Mucosa of descending colon (tissue), 3 donors: ENCODE results near the gene KRT86. TPM values are rescaled to one million over a fixed set of nuclear protein-coding genes. Genes with fewer than 3 reads are reported as not detected.
A peak's percentile ranks its signal among the peaks of the same experiment; 100 is the strongest.
"Not testable (repeated sequence)": the region's sequence is repeated elsewhere in the genome, so short reads cannot be mapped to it uniquely, and the experiment has no call there.

ENCODE experiments used
- ATAC-seq: fragments of 200-7000 bp; cut with Tn5 transposase; one replicate; pipeline ENCODE4 v1.9.1; 2020; ENCODE audit warnings: mild to moderate bottlenecking, moderate library complexity
- DNase-seq, 3 donors: peaks; one replicate each; pipeline ENCODE4 v3.0.0-alpha.2; 2020
- H3K36me3 ChIP-seq: fragments of 200-600 bp; one replicate; pipeline ENCODE4 v1.8.0; 2021; ENCODE audit warnings: low read depth, mild to moderate bottlenecking
- H3K4me1 ChIP-seq: fragments of 200-600 bp; one replicate; pipeline ENCODE4 v1.8.0; 2021; ENCODE audit warnings: low read depth, mild to moderate bottlenecking
- H3K4me3 ChIP-seq: fragments of 200-600 bp; one replicate; pipeline ENCODE4 v1.8.0; 2021; ENCODE audit warnings: mild to moderate bottlenecking
- H3K9me3 ChIP-seq: fragments of 200-600 bp; one replicate; pipeline ENCODE4 v1.8.0; 2021; ENCODE audit warnings: mild to moderate bottlenecking
- intact Hi-C, 2 donors: fragments of 100-400 bp; cut with DNase I in 1 of 2; cut with micrococcal nuclease in 1 of 2; formaldehyde crosslinking; loops; one replicate each; pipeline versions ENCODE4 v1.11.0 to v1.11.1; 2022; cut with DNase I, micrococcal nuclease
- total RNA-seq, 3 donors: library from RNA; stranded (reverse); fragmentation: NEBNext Ultra II Directional in 2 of 3; extraction: Animal tissue kit (Norgen Biotek cat#: 25700) in 2 of 3; gene quantifications; one replicate each; pipeline versions ENCODE4 v1.2.1 to v1.2.4, GENCODE V29; 2021 to 2023
- TF ChIP-seq, protein P1 (sequence below): fragments of 200-600 bp; IDR thresholded peaks from one replicate; pipeline ENCODE4 v1.8.0; 2022; ENCODE audit warnings: antibody characterized with exemption, mild to moderate bottlenecking
- donor health status: DM: no; HTN: no; CAD: no; lungs with moderate emphysema.
- donor health status: DM: no; HTN: no; CAD: no.
- donor health status: DM: no; HTN: yes; CAD: no.

KRT86 gene
- total RNA-seq, 3 donors from 2014 or later = 0.35 to 0.58 TPM; not detected in 1

DNA sequence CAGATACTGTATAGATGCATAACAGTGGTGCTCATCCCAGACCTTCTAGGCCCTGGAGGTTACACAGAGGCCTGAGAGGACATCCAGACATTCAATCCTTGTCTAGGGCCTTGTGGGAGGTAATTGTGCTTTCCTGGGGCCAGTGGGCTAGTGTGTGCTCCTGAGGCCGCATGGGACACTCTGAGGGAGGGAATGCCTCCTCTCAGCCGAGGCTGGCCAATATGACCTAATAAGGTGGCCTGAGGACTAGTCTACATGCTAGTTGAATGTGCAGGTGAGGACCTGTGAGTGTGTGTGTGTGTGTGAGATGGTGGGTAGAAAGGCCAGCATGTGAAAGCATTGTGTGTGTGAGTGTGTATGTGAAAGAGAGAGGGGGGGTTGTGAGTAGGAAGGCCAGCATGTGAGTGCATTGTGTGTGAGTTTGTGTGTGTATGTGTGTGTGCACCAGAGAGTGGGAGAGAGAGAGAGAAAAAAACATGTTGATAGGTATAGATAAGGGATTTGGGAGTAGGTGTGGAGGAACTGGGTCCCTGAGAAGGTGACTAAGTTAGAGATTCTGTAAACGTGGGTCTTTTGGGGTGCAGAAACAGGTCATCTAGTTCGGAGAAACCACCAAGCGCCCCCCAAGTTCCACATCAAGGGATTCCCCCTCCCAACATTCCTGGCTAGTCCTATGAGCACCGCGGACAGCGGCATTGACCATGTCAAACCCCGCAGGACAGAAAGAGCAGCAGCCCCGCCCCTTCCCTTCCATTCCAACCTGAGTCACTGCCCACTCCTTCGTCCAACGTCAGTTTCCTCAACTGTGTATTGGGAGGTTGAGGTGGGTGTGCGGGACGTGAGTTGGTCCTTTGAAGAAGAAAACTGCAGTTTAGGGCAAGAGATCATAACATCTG is 26.6 kb downstream of the KRT86 start:
- TF ChIP-seq, protein P1, sequence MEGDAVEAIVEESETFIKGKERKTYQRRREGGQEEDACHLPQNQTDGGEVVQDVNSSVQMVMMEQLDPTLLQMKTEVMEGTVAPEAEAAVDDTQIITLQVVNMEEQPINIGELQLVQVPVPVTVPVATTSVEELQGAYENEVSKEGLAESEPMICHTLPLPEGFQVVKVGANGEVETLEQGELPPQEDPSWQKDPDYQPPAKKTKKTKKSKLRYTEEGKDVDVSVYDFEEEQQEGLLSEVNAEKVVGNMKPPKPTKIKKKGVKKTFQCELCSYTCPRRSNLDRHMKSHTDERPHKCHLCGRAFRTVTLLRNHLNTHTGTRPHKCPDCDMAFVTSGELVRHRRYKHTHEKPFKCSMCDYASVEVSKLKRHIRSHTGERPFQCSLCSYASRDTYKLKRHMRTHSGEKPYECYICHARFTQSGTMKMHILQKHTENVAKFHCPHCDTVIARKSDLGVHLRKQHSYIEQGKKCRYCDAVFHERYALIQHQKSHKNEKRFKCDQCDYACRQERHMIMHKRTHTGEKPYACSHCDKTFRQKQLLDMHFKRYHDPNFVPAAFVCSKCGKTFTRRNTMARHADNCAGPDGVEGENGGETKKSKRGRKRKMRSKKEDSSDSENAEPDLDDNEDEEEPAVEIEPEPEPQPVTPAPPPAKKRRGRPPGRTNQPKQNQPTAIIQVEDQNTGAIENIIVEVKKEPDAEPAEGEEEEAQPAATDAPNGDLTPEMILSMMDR = no peak
- no peak overlapping the region for H3K4me3 ChIP-seq
- H3K36me3 ChIP-seq = no peaks in the 10 kb centered on the region
- no peaks in the 10 kb centered on the region for H3K9me3 ChIP-seq
- ATAC-seq (no peak), DNase-seq (no peak)
- intact Hi-C loops = no loop called here
- H3K4me1 ChIP-seq = no peaks in the 10 kb centered on the region

DNA sequence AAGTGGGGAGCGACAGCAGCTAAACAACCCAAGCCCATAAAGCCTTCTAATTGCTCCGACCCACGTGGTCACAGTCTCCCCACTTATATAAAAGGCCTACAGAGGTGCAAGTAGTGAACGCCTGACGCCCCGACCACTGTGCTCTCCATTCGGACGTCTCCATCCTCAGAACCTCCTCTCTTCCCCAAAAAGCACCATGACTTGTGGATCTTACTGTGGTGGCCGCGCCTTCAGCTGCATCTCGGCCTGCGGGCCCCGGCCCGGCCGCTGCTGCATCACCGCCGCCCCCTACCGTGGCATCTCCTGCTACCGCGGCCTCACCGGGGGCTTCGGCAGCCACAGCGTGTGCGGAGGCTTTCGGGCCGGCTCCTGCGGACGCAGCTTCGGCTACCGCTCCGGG is 27.3 kb downstream of the KRT86 start:
- H3K9me3 ChIP-seq, DNase-seq, H3K36me3 ChIP-seq, ATAC-seq, H3K4me1 ChIP-seq, intact Hi-C loops, H3K4me3 ChIP-seq: not testable (repeated sequence)

DNA sequence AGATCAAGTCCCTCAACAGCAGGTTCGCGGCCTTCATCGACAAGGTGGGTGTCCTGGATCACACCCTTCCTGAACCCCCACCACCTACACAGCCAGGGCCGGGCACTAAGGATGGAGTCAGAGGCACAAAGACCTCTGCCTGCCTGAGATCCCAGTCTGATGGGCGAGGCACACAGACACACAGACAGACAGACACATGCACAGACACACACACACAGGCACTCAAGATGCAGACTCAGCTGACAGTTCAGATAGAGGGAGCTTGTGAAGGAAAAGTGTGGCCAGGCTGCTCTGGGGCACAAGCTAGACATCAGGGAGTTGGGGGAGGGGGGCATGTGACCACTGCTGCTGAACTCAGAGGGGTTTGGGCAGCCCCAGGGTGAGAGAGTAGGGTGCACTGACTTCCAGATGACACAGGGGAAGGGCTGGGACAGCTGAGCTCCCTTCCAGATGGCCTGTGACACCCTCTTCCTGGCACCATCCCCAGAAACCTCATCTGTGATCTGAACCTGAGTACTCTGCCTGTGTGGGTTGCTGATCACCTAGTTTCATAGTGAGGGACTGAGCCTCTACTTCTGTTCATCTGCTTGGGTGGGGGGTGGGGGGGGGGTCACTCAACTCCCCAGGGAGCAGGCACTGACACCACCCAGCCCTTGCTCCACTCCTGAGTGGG is 27.9 kb downstream of the KRT86 start:
- intact Hi-C loops, H3K4me3 ChIP-seq, H3K4me1 ChIP-seq, ATAC-seq, H3K9me3 ChIP-seq, DNase-seq, H3K36me3 ChIP-seq: not testable (repeated sequence)

DNA sequence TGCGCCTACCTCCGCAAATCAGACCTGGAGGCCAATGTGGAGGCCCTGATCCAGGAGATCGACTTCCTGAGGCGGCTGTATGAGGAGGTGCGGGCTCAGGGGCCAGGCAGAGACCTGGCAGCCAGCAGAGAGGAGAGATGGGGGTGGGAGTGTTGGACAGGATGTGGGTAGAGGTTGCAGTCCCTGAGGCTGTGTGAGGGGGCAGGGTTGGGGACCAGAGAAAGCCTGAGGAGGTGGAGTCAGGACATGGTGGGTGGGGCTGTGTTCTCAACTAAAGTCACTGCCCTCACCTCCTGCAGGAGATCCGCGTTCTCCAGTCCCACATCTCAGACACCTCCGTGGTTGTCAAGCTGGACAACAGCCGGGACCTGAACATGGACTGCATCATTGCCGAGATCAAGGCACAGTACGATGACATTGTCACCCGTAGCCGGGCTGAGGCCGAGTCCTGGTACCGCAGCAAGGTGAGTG is 30.5 kb downstream of the KRT86 start:
- DNase-seq = not testable (repeated sequence)
- ATAC-seq = peak; percentile 4

DNA sequence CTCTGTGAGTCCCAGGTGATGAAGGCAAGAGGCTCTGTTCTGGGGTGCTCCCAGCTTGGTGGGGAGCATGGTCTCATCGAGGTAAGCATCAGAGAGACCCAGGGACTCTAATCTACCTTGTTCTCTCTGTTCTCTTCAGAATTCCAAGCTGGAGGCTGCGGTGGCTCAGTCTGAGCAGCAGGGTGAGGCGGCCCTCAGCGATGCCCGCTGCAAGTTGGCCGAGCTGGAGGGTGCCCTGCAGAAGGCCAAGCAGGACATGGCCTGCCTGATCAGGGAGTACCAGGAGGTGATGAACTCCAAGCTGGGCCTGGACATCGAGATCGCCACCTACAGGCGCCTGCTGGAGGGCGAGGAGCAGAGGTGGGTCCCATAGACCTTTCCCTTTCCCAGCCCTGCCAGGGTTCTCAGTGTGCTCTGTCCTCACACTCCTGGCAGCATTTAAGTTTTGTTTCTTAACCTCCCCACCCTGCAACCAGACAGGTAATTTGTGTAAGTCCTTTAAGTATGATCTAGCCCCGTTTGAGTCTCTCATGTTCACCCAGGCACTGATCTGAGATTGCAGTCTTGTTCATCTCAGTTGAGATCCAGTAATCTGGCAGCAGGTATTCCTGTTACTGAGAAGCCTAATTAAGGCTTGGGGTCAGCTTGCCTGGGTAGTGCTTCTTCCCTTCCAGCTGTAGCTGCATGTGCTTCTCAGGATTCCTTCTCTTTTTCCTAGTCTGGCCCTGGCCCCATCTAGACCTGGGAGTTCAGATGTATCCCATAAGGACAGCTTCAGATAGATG is 31.7 kb downstream of the KRT86 start:
- DNase-seq (no peak), ATAC-seq (no peak)
- intact Hi-C loops = no loop called here
- H3K36me3 ChIP-seq = no peaks in the 10 kb centered on the region
- TF ChIP-seq, protein P1 = no peak
- peaks cover 8% of the 10 kb centered on the region for H3K4me1 ChIP-seq
- no peak overlapping the region for H3K4me3 ChIP-seq
- no peaks in the 10 kb centered on the region for H3K9me3 ChIP-seq

More for the DNA sequence above, 30.5 kb downstream of the KRT86 start:
- intact Hi-C loops, H3K36me3 ChIP-seq, H3K9me3 ChIP-seq, H3K4me3 ChIP-seq, H3K4me1 ChIP-seq: not testable (repeated sequence)

DNA sequence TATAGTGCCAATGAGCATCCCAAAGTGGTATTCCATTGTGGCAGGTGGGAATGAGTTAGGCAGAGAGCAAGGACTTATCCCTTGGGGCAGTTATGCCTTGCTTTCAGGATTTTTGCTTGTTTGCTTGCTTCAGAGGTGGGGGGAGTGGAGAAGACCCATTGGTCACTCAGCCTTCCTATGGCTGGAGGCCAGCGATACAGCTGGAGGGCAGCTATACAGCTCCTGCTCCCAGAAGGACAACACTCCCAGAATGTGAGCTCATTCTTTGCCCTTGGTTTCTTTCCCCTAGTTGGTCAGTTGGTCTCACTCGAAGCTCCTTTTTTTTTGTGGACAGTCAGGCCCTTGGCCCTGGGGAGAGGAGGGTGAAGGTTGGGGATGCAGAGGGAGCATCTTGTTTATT is 32.3 kb downstream of the KRT86 start:
- ATAC-seq (no peak), DNase-seq (no peak)
- intact Hi-C loops = no loop called here
- TF ChIP-seq, protein P1 = no peak
- H3K4me1 ChIP-seq = peaks cover 8% of the 10 kb centered on the region
- no peak overlapping the region for H3K4me3 ChIP-seq
- H3K36me3 ChIP-seq = no peaks in the 10 kb centered on the region
- no peaks in the 10 kb centered on the region for H3K9me3 ChIP-seq
